SK-N-SH (cell line): ENCODE results near the gene ATP1B1. TPM values are rescaled to one million over a fixed set of nuclear protein-coding genes. Genes with fewer than 3 reads are reported as not detected.
A peak's percentile ranks its signal among the peaks of the same experiment; 100 is the strongest.

Experiments used
- CTCF ChIA-PET: fragments of 300-600, 350-600 bp; formaldehyde crosslinking; extraction: SDS; loops from one replicate; lab custom pipeline; 2021; lab: Yijun Ruan, JAX
- POLR2A ChIA-PET: fragments of 350-600 bp; sonication (Branson Sonifier 250); formaldehyde crosslinking; extraction: SDS; loops from one replicate; lab custom pipeline; 2020; ENCODE audit warnings: antibody characterized with exemption, inconsistent platforms; lab: Yijun Ruan, JAX
- DNase-seq: peaks from one replicate; pipeline ENCODE4 v3.0.0; 2012
- H2AFZ ChIP-seq: fragments of 200-600 bp; sonication (generic); 2 replicates; pipeline ENCODE4 v1.8.1; 2016; ENCODE audit warnings: antibody characterized with exemption, mild to moderate bottlenecking, low read depth
- H3F3A ChIP-seq: fragments of 200-600 bp; sonication (generic); replicated peaks from 2 replicates; pipeline ENCODE3; 2016; ENCODE audit warnings: antibody characterized with exemption, mild to moderate bottlenecking; ENCODE audit not compliant: insufficient read depth
- H3K27ac ChIP-seq, 2 experiments: fragments of 200-500 bp in 1 of 2; fragments of 200-600 bp in 1 of 2; sonication (Bioruptor generic) in 1 of 2; sonication (generic), shearing (Covaris generic) in 1 of 2; 2 replicates each; pipeline versions ENCODE4 v1.5.1 to v1.6.1; 2014 to 2016; ENCODE audit warnings: low read depth in 2 of 2, inconsistent platforms in 1 of 2, low read length in 1 of 2, mild to moderate bottlenecking in 1 of 2, mixed read lengths in 1 of 2
- H3K27me3 ChIP-seq: fragments of 200-600 bp; sonication (generic), shearing (Covaris generic); 2 replicates; pipeline ENCODE4 v1.6.1; 2016; ENCODE audit warnings: mixed run types; ENCODE audit not compliant: insufficient read depth
- H3K36me3 ChIP-seq, 2 experiments: fragments of 200-500 bp in 1 of 2; fragments of 200-600 bp in 1 of 2; sonication (Bioruptor generic) in 1 of 2; sonication (generic) in 1 of 2; replicated peaks in 1 of 2; 2 replicates each; pipeline versions ENCODE3 to v1.5.1; 2014 to 2016; ENCODE audit warnings: low read length in 1 of 2, mild to moderate bottlenecking in 1 of 2; ENCODE audit not compliant: insufficient read depth in 2 of 2, control insufficient read depth in 1 of 2
- H3K4me1 ChIP-seq, 2 experiments: fragments of 200-500 bp in 1 of 2; fragments of 200-600 bp in 1 of 2; sonication (Bioruptor generic) in 1 of 2; sonication (generic), shearing (Covaris generic) in 1 of 2; 2 replicates each; pipeline versions ENCODE4 v1.5.1 to v1.6.1; 2014 to 2016; ENCODE audit warnings: low read depth in 1 of 2, low read length in 1 of 2, mixed run types in 1 of 2; ENCODE audit not compliant: insufficient read depth in 2 of 2, control insufficient read depth in 1 of 2
- H3K4me2 ChIP-seq: fragments of 200-600 bp; sonication (generic), shearing (Covaris generic); 2 replicates; pipeline ENCODE4 v1.6.1; 2017; ENCODE audit warnings: mixed run types
- H3K4me3 ChIP-seq, 2 experiments: fragments of 200-500 bp in 1 of 2; fragments of 200-600 bp in 1 of 2; sonication (Bioruptor generic) in 1 of 2; sonication (generic), shearing (Covaris generic) in 1 of 2; 2 replicates each; pipeline versions ENCODE4 v1.5.1 to v1.8.1; 2014 to 2016; ENCODE audit warnings: low read depth in 2 of 2, inconsistent platforms in 1 of 2, low read length in 1 of 2, mild to moderate bottlenecking in 1 of 2, mixed read lengths in 1 of 2, moderate library complexity in 1 of 2
- H3K79me2 ChIP-seq: fragments of 200-600 bp; sonication (generic); 2 replicates; pipeline ENCODE4 v1.8.1; 2017; ENCODE audit warnings: mild to moderate bottlenecking; ENCODE audit not compliant: insufficient read depth
- H3K9ac ChIP-seq: fragments of 200-600 bp; sonication (generic); 2 replicates; pipeline ENCODE4 v1.6.1; 2017; ENCODE audit warnings: mixed run types
- H3K9me2 ChIP-seq: fragments of 200-600 bp; sonication (generic); 2 replicates; pipeline ENCODE4 v1.6.1; 2017; ENCODE audit warnings: mixed run types
- H3K9me3 ChIP-seq: fragments of 200-600 bp; sonication (generic); 2 replicates; pipeline ENCODE4 v1.6.1; 2017; ENCODE audit warnings: mixed run types, mild to moderate bottlenecking, moderate library complexity
- H4K20me1 ChIP-seq: fragments of 200-600 bp; sonication (generic); 2 replicates; pipeline ENCODE4 v1.6.1; 2017; ENCODE audit warnings: mild to moderate bottlenecking, mixed run types; ENCODE audit not compliant: insufficient read depth
- CHD2 ChIP-seq: fragments of 150-350 bp; IDR thresholded peaks from 2 replicates; pipeline ENCODE4 v1.6.1; 2018; ENCODE audit warnings: low read length; ENCODE audit not compliant: partially characterized antibody
- EP300 ChIP-seq, 2 experiments: IDR thresholded peaks; 2 replicates each; pipeline versions ENCODE4 v1.4.0 to v1.6.1; 2012; ENCODE audit warnings: borderline replicate concordance in 1 of 2, low read depth in 1 of 2, low read length in 1 of 2
- EZH2phosphoT487 ChIP-seq: fragments of 200-600 bp; sonication (generic); IDR thresholded peaks from 2 replicates; pipeline ENCODE4 v1.6.1; 2017; ENCODE audit warnings: low read depth, mixed run types, mild to moderate bottlenecking, antibody characterized with exemption, moderate library complexity, borderline replicate concordance
- FOXJ3 ChIP-seq: sonication (generic); formaldehyde crosslinking; IDR thresholded peaks from 2 replicates; pipeline ENCODE4 v1.5.1; 2020; ENCODE audit warnings: mild to moderate bottlenecking, missing genetic modification reagents
- GATA2 ChIP-seq: sonication (generic); formaldehyde crosslinking; IDR thresholded peaks from 2 replicates; pipeline ENCODE4 v1.5.0; 2020; ENCODE audit warnings: mild to moderate bottlenecking, missing genetic modification reagents
- MEF2A ChIP-seq: IDR thresholded peaks from 2 replicates; pipeline ENCODE4 v1.4.0; 2012; ENCODE audit warnings: low read depth, borderline replicate concordance
- NFIC ChIP-seq: IDR thresholded peaks from 2 replicates; pipeline ENCODE4 v1.4.0; 2012; ENCODE audit warnings: borderline replicate concordance
- NRF1 ChIP-seq: IDR thresholded peaks from 2 replicates; pipeline ENCODE4 v1.6.1; 2012; ENCODE audit warnings: low read depth, mild to moderate bottlenecking, low read length
- POLR2AphosphoS5 ChIP-seq: IDR thresholded peaks from 2 replicates; pipeline ENCODE4 v1.6.1; 2012; ENCODE audit warnings: low read depth, low read length
- RAD21 ChIP-seq: IDR thresholded peaks from 2 replicates; pipeline ENCODE4 v1.6.1; 2012; ENCODE audit warnings: mild to moderate bottlenecking, low read length
- RCOR1 ChIP-seq: fragments of 150-350 bp; IDR thresholded peaks from 2 replicates; pipeline ENCODE4 v1.6.1; 2017; ENCODE audit warnings: antibody characterized with exemption, low read length
- RXRA ChIP-seq: IDR thresholded peaks from 2 replicates; pipeline ENCODE4 v1.4.0; 2012; ENCODE audit warnings: low read depth, mild to moderate bottlenecking, borderline replicate concordance
- TAF1 ChIP-seq: IDR thresholded peaks from 2 replicates; pipeline ENCODE4 v1.6.1; 2012; ENCODE audit warnings: low read depth, mild to moderate bottlenecking, low read length, moderate library complexity, borderline replicate concordance
- TCF12 ChIP-seq: IDR thresholded peaks from 2 replicates; pipeline ENCODE4 v1.4.0; 2012
- TEAD4 ChIP-seq: IDR thresholded peaks from 2 replicates; pipeline ENCODE4 v1.4.0; 2012; ENCODE audit warnings: mild to moderate bottlenecking, borderline replicate concordance; ENCODE audit not compliant: insufficient read depth
- USF1 ChIP-seq: IDR thresholded peaks from 2 replicates; pipeline ENCODE4 v1.4.0; 2012; ENCODE audit warnings: low read depth, borderline replicate concordance
- USF2 ChIP-seq: fragments of 150-350 bp; IDR thresholded peaks from 2 replicates; pipeline ENCODE4 v1.6.1; 2017; ENCODE audit warnings: antibody characterized with exemption, low read length, low read depth, borderline replicate concordance
- YY1 ChIP-seq: IDR thresholded peaks from 2 replicates; pipeline ENCODE4 v1.4.0; 2012; ENCODE audit warnings: low read depth, mild to moderate bottlenecking
- ZBTB33 ChIP-seq: IDR thresholded peaks from 2 replicates; pipeline ENCODE4 v1.4.0; 2012; ENCODE audit warnings: low read depth, borderline replicate concordance
- WGBS: methylation state at CpG from one replicate; pipeline ENCODE4 v1.1.6; 2017; ENCODE audit warnings: low lambda C conversion rate; 5-methylcytosine and 5-hydroxymethylcytosine counted together
- polyA plus RNA-seq, 3 experiments: library from polyadenylated mRNA; depleted of rRNA; stranded (reverse); fragments of >200 nt; gene quantifications; 2 replicates each; pipeline ENCODE4 v1.2.3, GENCODE V29; 2012
- TF ChIP-seq, protein P1 (sequence below): fragments of 200-600 bp; sonication (generic); IDR thresholded peaks from 2 replicates; pipeline ENCODE4 v1.6.1; 2017; ENCODE audit warnings: antibody characterized with exemption, mild to moderate bottlenecking, moderate library complexity
- TF ChIP-seq, protein P2 (sequence below): IDR thresholded peaks from 2 replicates; pipeline ENCODE4 v1.4.0; 2012; ENCODE audit warnings: low read depth

The ATP1B1 gene
- polyA plus RNA-seq, 1 of the 3 experiments (the other 2 are of a cell fraction), result 49.5 TPM

DNA sequence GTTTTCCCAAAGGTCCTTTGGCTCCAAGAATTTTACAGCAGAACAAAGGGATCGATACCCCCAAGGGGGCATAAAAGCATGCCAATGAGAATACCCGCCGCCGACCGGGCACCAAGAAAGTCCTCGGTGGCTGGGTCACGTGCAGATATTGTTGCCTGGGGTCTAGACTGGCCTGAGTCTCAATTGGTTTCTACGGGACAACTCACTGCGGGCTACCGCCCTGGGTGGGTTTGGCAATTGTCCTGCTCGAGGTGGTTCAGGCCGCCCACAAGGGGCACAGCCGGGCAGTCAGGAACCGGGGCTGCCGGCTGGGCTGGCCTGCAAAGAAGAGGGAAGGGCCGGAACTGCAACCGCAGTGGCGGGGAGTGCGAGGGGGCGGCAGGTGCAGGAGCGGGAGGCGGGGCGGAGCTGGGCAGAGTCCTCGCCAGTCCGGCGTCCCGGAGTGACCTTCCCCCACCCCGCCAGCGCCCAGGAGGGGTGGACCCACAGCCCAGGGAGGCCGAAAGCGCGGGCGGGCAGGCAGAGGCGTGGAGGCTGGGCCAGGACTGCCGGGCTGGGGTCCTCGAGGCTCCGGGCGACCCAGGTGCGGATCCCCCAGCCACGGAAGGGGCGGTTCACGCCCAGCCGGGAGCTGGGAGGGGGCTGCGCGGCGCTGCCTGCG, 926 bp upstream of the ATP1B1 start (continued):
- TF ChIP-seq GATA2 (CRISPR knock-in tag) (no peak), EP300 (IDR thresholded peaks at IDR 0.05; ENCODE audit: borderline replicate concordance in 1 of 2, low read depth in 1 of 2, low read length in 1 of 2) (no peak), EZH2phosphoT487 (no peak), USF1 (peak; percentile 30; the same call in 1 of the 2 replicates), YY1 (no peak)

GRCh38 chr1:169106921-169107602, 572 bp downstream of the ATP1B1 start:
- peak overlapping the region; percentile 85 for H3K9ac ChIP-seq
- no peaks in the 10 kb centered on the region for H3K9me2 ChIP-seq
- H3K4me2 ChIP-seq, result peak overlapping the region; percentile 81
- H3K36me3 ChIP-seq, result peaks cover 9 to 11% of the 10 kb centered on the region in 2 experiments
- H3K4me3 ChIP-seq, result peak overlapping the region; percentile 84 to 85
- H3K4me1 ChIP-seq, result peaks cover 28 to 67% of the 10 kb centered on the region in 2 experiments
- peak overlapping the region; percentile 57 for H2AFZ ChIP-seq
- ChIA-PET POLR2A (interaction anchor here (0.6 to 1.6 kb wide), 7 partner anchors 9 to 417 kb away, joined by 3 to 9 read pairs (median 4); partner anchors contain the start of gene DPT), CTCF (interaction anchor here (0.6 to 8.9 kb wide), 4 partner anchors 73 to 500 kb away, joined by 3 to 92 read pairs (median 20); no protein-coding TSS in a partner anchor)
- TF ChIP-seq, protein P1, sequence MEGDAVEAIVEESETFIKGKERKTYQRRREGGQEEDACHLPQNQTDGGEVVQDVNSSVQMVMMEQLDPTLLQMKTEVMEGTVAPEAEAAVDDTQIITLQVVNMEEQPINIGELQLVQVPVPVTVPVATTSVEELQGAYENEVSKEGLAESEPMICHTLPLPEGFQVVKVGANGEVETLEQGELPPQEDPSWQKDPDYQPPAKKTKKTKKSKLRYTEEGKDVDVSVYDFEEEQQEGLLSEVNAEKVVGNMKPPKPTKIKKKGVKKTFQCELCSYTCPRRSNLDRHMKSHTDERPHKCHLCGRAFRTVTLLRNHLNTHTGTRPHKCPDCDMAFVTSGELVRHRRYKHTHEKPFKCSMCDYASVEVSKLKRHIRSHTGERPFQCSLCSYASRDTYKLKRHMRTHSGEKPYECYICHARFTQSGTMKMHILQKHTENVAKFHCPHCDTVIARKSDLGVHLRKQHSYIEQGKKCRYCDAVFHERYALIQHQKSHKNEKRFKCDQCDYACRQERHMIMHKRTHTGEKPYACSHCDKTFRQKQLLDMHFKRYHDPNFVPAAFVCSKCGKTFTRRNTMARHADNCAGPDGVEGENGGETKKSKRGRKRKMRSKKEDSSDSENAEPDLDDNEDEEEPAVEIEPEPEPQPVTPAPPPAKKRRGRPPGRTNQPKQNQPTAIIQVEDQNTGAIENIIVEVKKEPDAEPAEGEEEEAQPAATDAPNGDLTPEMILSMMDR, result no peak
- TF ChIP-seq, protein P2, sequence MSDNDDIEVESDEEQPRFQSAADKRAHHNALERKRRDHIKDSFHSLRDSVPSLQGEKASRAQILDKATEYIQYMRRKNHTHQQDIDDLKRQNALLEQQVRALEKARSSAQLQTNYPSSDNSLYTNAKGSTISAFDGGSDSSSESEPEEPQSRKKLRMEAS, result no peak
- TF ChIP-seq GATA2 (CRISPR knock-in tag) (no peak), RXRA (no peak), TAF1 (no peak), POLR2AphosphoS5 (no peak), NFIC (no peak), USF2 (no peak), USF1 (no peak), TCF12 (no peak), TEAD4 (no peak), NRF1 (no peak), EP300 (IDR thresholded peaks at IDR 0.05; ENCODE audit: borderline replicate concordance in 1 of 2, low read depth in 1 of 2, low read length in 1 of 2) (no peak), YY1 (no peak), CHD2 (no peak), RAD21 (no peak), FOXJ3 (CRISPR knock-in tag) (no peak), MEF2A (no peak), RCOR1 (no peak), ZBTB33 (no peak)
- peaks cover 55% of the 10 kb centered on the region for H3K79me2 ChIP-seq
- H3K9me3 ChIP-seq, result no peaks in the 10 kb centered on the region
- H4K20me1 ChIP-seq, result no peaks in the 10 kb centered on the region
- DNase-seq, result peak; percentile 59
- peaks cover 23% of the 10 kb centered on the region for H3F3A ChIP-seq
- H3K27me3 ChIP-seq, result no peaks in the 10 kb centered on the region
- WGBS, result under 1% methylated on average over 31 of the region's 41 CpGs
- H3K27ac ChIP-seq, result peak overlapping the region; percentile 95 to 97
